HFFc6 (cell line): Measurements from ENCODE around the gene HMCN1. TPM values are rescaled to one million over a fixed set of nuclear protein-coding genes. Genes with fewer than 3 reads are reported as not detected.

Experiments used
- DNase-seq: peaks from one replicate; pipeline ENCODE4 v3.0.0-alpha.2; 2018
- H3K27ac Mint-ChIP-seq: 2 replicates; pipeline ENCODE4 v1.8.0; 2020; ENCODE audit warnings: mild to moderate bottlenecking, mixed read lengths
- H3K27me3 Mint-ChIP-seq: 2 replicates; pipeline ENCODE4 v1.8.0; 2021; ENCODE audit warnings: mild to moderate bottlenecking, moderate library complexity, mixed read lengths; ENCODE audit not compliant: insufficient read depth
- H3K36me3 Mint-ChIP-seq: 2 replicates; pipeline ENCODE4 v1.8.0; 2021; ENCODE audit warnings: low read depth, mixed read lengths
- H3K4me1 Mint-ChIP-seq: 2 replicates; pipeline ENCODE4 v1.8.0; 2020; ENCODE audit warnings: low read depth, mixed read lengths
- H3K4me3 Mint-ChIP-seq: 2 replicates; pipeline ENCODE4 v1.8.0; 2020; ENCODE audit warnings: mild to moderate bottlenecking, moderate library complexity, mixed read lengths
- H3K9me3 Mint-ChIP-seq: 2 replicates; pipeline ENCODE4 v1.8.0; 2020; ENCODE audit warnings: mild to moderate bottlenecking, mixed read lengths
- CTCF ChIP-seq: fragments of 200-600 bp; sonication (generic); IDR thresholded peaks from 2 replicates; pipeline ENCODE4 v1.5.0; 2021; ENCODE audit warnings: antibody characterized with exemption, mild to moderate bottlenecking
- total RNA-seq, 6 experiments: library from RNA; stranded (reverse); fragmentation: NEBNext Ultra II Directional; extraction: Animal tissue kit (Norgen Biotek cat#: 25700); gene quantifications; 2 replicates in 1 of 6; 3 replicates in 5 of 6; pipeline ENCODE4 v1.2.3, GENCODE V29; 2021

The HMCN1 gene
- total RNA-seq, 6 experiments from 2014 or later = 1.2 to 1.8 (median 1.5) TPM

GRCh38 chr1:185727726-185728125, 6.5 kb upstream of the HMCN1 start:
- TF ChIP-seq CTCF = no peak
- Mint-ChIP-seq H3K4me1 (no peaks in the 10 kb centered on the region), H3K4me3 (no peak overlapping the region), H3K9me3 (no peaks in the 10 kb centered on the region), H3K36me3 (no peaks in the 10 kb centered on the region), H3K27me3 (peaks cover 1% of the 10 kb centered on the region), H3K27ac (no peak overlapping the region)
- no peak for DNase-seq

- Mint-ChIP-seq H3K4me1 (peaks cover 23% of the 10 kb centered on the region), H3K27me3 (peaks cover 4% of the 10 kb centered on the region), H3K27ac (no peak overlapping the region), H3K9me3 (no peaks in the 10 kb centered on the region), H3K36me3 (no peaks in the 10 kb centered on the region), H3K4me3 (no peak overlapping the region)
- no peak for DNase-seq
- TF ChIP-seq CTCF = no peak
Observed at GRCh38 chr1:185731446-185731845, 2.7 kb upstream of the HMCN1 start.

GRCh38 chr1:185732951-185733350, 1.2 kb upstream of the HMCN1 start:
- H3K27me3 Mint-ChIP-seq = peaks cover 4% of the 10 kb centered on the region
- no peak for TF ChIP-seq CTCF
- H3K9me3 Mint-ChIP-seq = no peaks in the 10 kb centered on the region
- no peaks in the 10 kb centered on the region for H3K36me3 Mint-ChIP-seq
- peaks cover 23% of the 10 kb centered on the region for H3K4me1 Mint-ChIP-seq
- no peak overlapping the region for H3K27ac Mint-ChIP-seq
- no peak overlapping the region for H3K4me3 Mint-ChIP-seq
- DNase-seq = no peak

- DNase-seq = no peak
Observed at GRCh38 chr1:185734929-185735700, 924 bp downstream of the HMCN1 start.

GRCh38 chr1:185735701-185736064, 1.5 kb downstream of the HMCN1 start:
- no peaks in the 10 kb centered on the region for H3K9me3 Mint-ChIP-seq
- H3K4me3 Mint-ChIP-seq = peak overlapping the region; percentile 85
- no peak overlapping the region; the same call in 1 of the 2 replicates for H3K27ac Mint-ChIP-seq
- H3K4me1 Mint-ChIP-seq = peaks cover 31% of the 10 kb centered on the region
- no peak for DNase-seq
- H3K27me3 Mint-ChIP-seq = peaks cover 4% of the 10 kb centered on the region; the same call in 1 of the 2 replicates
- no peak for TF ChIP-seq CTCF
- H3K36me3 Mint-ChIP-seq = no peaks in the 10 kb centered on the region

More at GRCh38 chr1:185734929-185735700, 924 bp downstream of the HMCN1 start:
- Mint-ChIP-seq H3K4me3 (peak overlapping the region; percentile 85), H3K36me3 (no peaks in the 10 kb centered on the region), H3K27me3 (peaks cover 4% of the 10 kb centered on the region; the same call in 1 of the 2 replicates), H3K9me3 (no peaks in the 10 kb centered on the region), H3K4me1 (peaks cover 29% of the 10 kb centered on the region), H3K27ac (peak overlapping the region; percentile 42)
- TF ChIP-seq CTCF = no peak
